Activated naive CD4-positive, alpha-beta T cell treated with anti-CD3 and anti-CD28 coated beads, Interleukin-2, amount 50 U/mL, for 72 hours (primary cell): ENCODE data around the gene CNDP1. TPM values are rescaled to one million over a fixed set of nuclear protein-coding genes. Genes with fewer than 3 reads are reported as not detected.

Experiments
- ATAC-seq, 2 donors: fragments of 150-1000 bp; cut with Tn5 transposase; 2 replicates each; pipeline ENCODE4 v1.10.0; 2021; ENCODE audit warnings: mild to moderate bottlenecking in 2 of 2, moderate library complexity in 2 of 2
- DNase-seq, 2 donors: peaks; one replicate each; pipeline ENCODE4 v3.0.0; 2021 to 2022; ENCODE audit warnings: low spot score in 2 of 2
- H3K27ac Mint-ChIP-seq, 2 donors: one replicate each; pipeline ENCODE4 v1.8.0; 2022; ENCODE audit warnings: mild to moderate bottlenecking in 2 of 2, mixed read lengths in 2 of 2
- H3K36me3 Mint-ChIP-seq, 2 donors: one replicate each; pipeline ENCODE4 v1.8.0; 2022; ENCODE audit warnings: mixed read lengths in 2 of 2
- H3K9me3 Mint-ChIP-seq, 2 donors: one replicate each; pipeline ENCODE4 v1.8.0; 2022; ENCODE audit warnings: mixed read lengths in 2 of 2
- total RNA-seq, 2 donors: library from RNA; stranded (reverse); gene quantifications; one replicate each; pipeline ENCODE4 v1.2.3, GENCODE V29; 2022

CNDP1 gene
- total RNA-seq, 2 donors from 2014 or later: 0.32 TPM; not detected in 1

GRCh38 chr18:74577019-74577418 is 42.7 kb downstream of the CNDP1 start:
- Mint-ChIP-seq H3K36me3 (no peaks in the 10 kb centered on the region), H3K27ac (no peak overlapping the region), H3K9me3 (no peaks in the 10 kb centered on the region)
- ATAC-seq (no peak), DNase-seq (no peak)

GRCh38 chr18:74579496-74580065 is 45.3 kb downstream of the CNDP1 start:
- ATAC-seq: no peak
- no peaks in the 10 kb centered on the region for H3K9me3 Mint-ChIP-seq
- H3K36me3 Mint-ChIP-seq: no peaks in the 10 kb centered on the region
- no peak overlapping the region for H3K27ac Mint-ChIP-seq
- DNase-seq: no peak

GRCh38 chr18:74582642-74583041 is 48.3 kb downstream of the CNDP1 start:
- no peaks in the 10 kb centered on the region for H3K9me3 Mint-ChIP-seq
- no peak overlapping the region for H3K27ac Mint-ChIP-seq
- no peaks in the 10 kb centered on the region for H3K36me3 Mint-ChIP-seq
- DNase-seq (no peak), ATAC-seq (no peak)

- DNase-seq (no peak), ATAC-seq (no peak)
- Mint-ChIP-seq H3K9me3 (peaks cover 0 to 4% of the 10 kb centered on the region in 2 donors), H3K27ac (no peak overlapping the region), H3K36me3 (no peaks in the 10 kb centered on the region)
Observed at GRCh38 chr18:74587441-74587840, 53.1 kb downstream of the CNDP1 start.

- DNase-seq (no peak), ATAC-seq (no peak)
- Mint-ChIP-seq H3K9me3 (peaks cover 0 to 4% of the 10 kb centered on the region in 2 donors), H3K36me3 (peaks cover 0 to 13% of the 10 kb centered on the region in 2 donors), H3K27ac (no peak overlapping the region)
Observed at GRCh38 chr18:74589021-74589420, 54.7 kb downstream of the CNDP1 start.

GRCh38 chr18:74589811-74590210 is 55.5 kb downstream of the CNDP1 start:
- Mint-ChIP-seq H3K9me3 (peaks cover 0 to 4% of the 10 kb centered on the region in 2 donors), H3K36me3 (peaks cover 4 to 20% of the 10 kb centered on the region in 2 donors), H3K27ac (no peak overlapping the region)
- DNase-seq (no peak), ATAC-seq (no peak)

GRCh38 chr18:74590671-74591070 is 56.4 kb downstream of the CNDP1 start:
- Mint-ChIP-seq H3K36me3 (peaks cover 13 to 28% of the 10 kb centered on the region in 2 donors), H3K9me3 (peaks cover 0 to 4% of the 10 kb centered on the region in 2 donors), H3K27ac (no peak overlapping the region)
- ATAC-seq: no peak
- DNase-seq: no peak

- peaks cover 2 to 4% of the 10 kb centered on the region in 2 donors for H3K9me3 Mint-ChIP-seq
Observed at GRCh38 chr18:74595431-74595830, 61.1 kb downstream of the CNDP1 start.

GRCh38 chr18:74597034-74597661 is 62.8 kb downstream of the CNDP1 start:
- peak; percentile 56 to 63 for ATAC-seq
- peaks cover 35 to 58% of the 10 kb centered on the region in 2 donors for H3K36me3 Mint-ChIP-seq
- H3K27ac Mint-ChIP-seq: peak overlapping the region; percentile 98
- DNase-seq: peak; percentile 70 to 78
- H3K9me3 Mint-ChIP-seq: peaks cover under 1 to 8% of the 10 kb centered on the region in 2 donors

More at GRCh38 chr18:74595431-74595830, 61.1 kb downstream of the CNDP1 start:
- ATAC-seq: peak in 1 of 2 donors; percentile 6
- peaks cover 35 to 45% of the 10 kb centered on the region in 2 donors for H3K36me3 Mint-ChIP-seq
- peak overlapping the region; percentile 22 to 84 for H3K27ac Mint-ChIP-seq
- DNase-seq: no peak

- ATAC-seq: peak; percentile 83
- peak; percentile 84 to 89 for DNase-seq
Observed at GRCh38 chr18:74597662-74598349, 63.5 kb downstream of the CNDP1 start, which contains the start of gene ZNF407. TSS of gene ZNF407 (plus strand) at chr18:74597870. CDS start at chr18:74631020, 33,150 bp downstream.

GRCh38 chr18:74598350-74599001 is 64.2 kb downstream of the CNDP1 start:
- Mint-ChIP-seq H3K27ac (peak overlapping the region; percentile 92 to 98), H3K36me3 (peaks cover 35 to 50% of the 10 kb centered on the region in 2 donors), H3K9me3 (peaks cover 0 to 8% of the 10 kb centered on the region in 2 donors)
- DNase-seq (peak; percentile 65 to 75), ATAC-seq (peak; percentile 61 to 65)

More at GRCh38 chr18:74597662-74598349, 63.5 kb downstream of the CNDP1 start, which contains the start of gene ZNF407:
- peak within 1 kb of the TSS; percentile 98 for H3K27ac Mint-ChIP-seq
- peaks cover 0 to 8% of the 10 kb centered on the region in 2 donors for H3K9me3 Mint-ChIP-seq
- H3K36me3 Mint-ChIP-seq: peaks cover 35 to 55% of the 10 kb centered on the region in 2 donors

GRCh38 chr18:74604361-74604760 is 70.1 kb downstream of the CNDP1 start:
- H3K36me3 Mint-ChIP-seq: peaks cover 4 to 21% of the 10 kb centered on the region in 2 donors
- ATAC-seq (no peak), DNase-seq (no peak)
- peaks cover 0 to 8% of the 10 kb centered on the region in 2 donors for H3K9me3 Mint-ChIP-seq
- no peak overlapping the region for H3K27ac Mint-ChIP-seq

- no peak for ATAC-seq
- Mint-ChIP-seq H3K27ac (no peak overlapping the region), H3K36me3 (peaks cover 3 to 19% of the 10 kb centered on the region in 2 donors), H3K9me3 (peaks cover 0 to 8% of the 10 kb centered on the region in 2 donors)
- no peak for DNase-seq
Observed at GRCh38 chr18:74604774-74605173, 70.5 kb downstream of the CNDP1 start.

GRCh38 chr18:74608681-74609080 is 74.4 kb downstream of the CNDP1 start:
- DNase-seq (no peak), ATAC-seq (no peak)
- H3K27ac Mint-ChIP-seq: no peak overlapping the region
- H3K36me3 Mint-ChIP-seq: no peaks in the 10 kb centered on the region
- no peaks in the 10 kb centered on the region for H3K9me3 Mint-ChIP-seq

GRCh38 chr18:74609535-74609934 is 75.2 kb downstream of the CNDP1 start:
- DNase-seq: no peak
- H3K9me3 Mint-ChIP-seq: no peaks in the 10 kb centered on the region
- H3K36me3 Mint-ChIP-seq: no peaks in the 10 kb centered on the region
- ATAC-seq: peak; percentile 49 to 58
- H3K27ac Mint-ChIP-seq: no peak overlapping the region

- ATAC-seq (no peak), DNase-seq (no peak)
- no peaks in the 10 kb centered on the region for H3K36me3 Mint-ChIP-seq
- H3K27ac Mint-ChIP-seq: no peak overlapping the region
- no peaks in the 10 kb centered on the region for H3K9me3 Mint-ChIP-seq
Observed at GRCh38 chr18:74610051-74610615, 75.8 kb downstream of the CNDP1 start.
